Hepatocyte (in vitro differentiated cells): ENCODE data around the gene CUL7. TPM values are rescaled to one million over a fixed set of nuclear protein-coding genes. Genes with fewer than 3 reads are reported as not detected.

Experiments
- DNase-seq: peaks from one replicate; pipeline ENCODE4 v3.0.0-alpha.2; 2016; ENCODE audit warnings: low spot score
- H2AFZ ChIP-seq: fragments of 200-600 bp; sonication (generic); 2 replicates; pipeline ENCODE4 v1.6.0; 2016; ENCODE audit warnings: antibody characterized with exemption, mild to moderate bottlenecking
- H3K27ac ChIP-seq: fragments of 200-600 bp; sonication (generic); 2 replicates; pipeline ENCODE4 v1.5.1; 2016; ENCODE audit warnings: mild to moderate bottlenecking
- H3K27me3 ChIP-seq: fragments of 200-600 bp; sonication (generic); 2 replicates; pipeline ENCODE4 v1.6.1; 2016
- H3K36me3 ChIP-seq: fragments of 200-600 bp; sonication (generic); replicated peaks from 2 replicates; pipeline ENCODE4 v1.5.1; 2016; ENCODE audit warnings: low read depth; ENCODE audit not compliant: insufficient read depth
- H3K4me1 ChIP-seq: fragments of 200-600 bp; sonication (generic); 2 replicates; pipeline ENCODE4 v1.5.1; 2016; ENCODE audit warnings: mild to moderate bottlenecking, moderate library complexity; ENCODE audit not compliant: insufficient read depth
- H3K4me2 ChIP-seq: fragments of 200-600 bp; sonication (generic); 2 replicates; pipeline ENCODE4 v1.6.0; 2016
- H3K4me3 ChIP-seq: fragments of 200-600 bp; sonication (generic); 2 replicates; pipeline ENCODE4 v1.5.1; 2016; ENCODE audit warnings: mild to moderate bottlenecking
- H3K79me2 ChIP-seq: fragments of 200-600 bp; sonication (generic); 2 replicates; pipeline ENCODE4 v1.6.0; 2017; ENCODE audit warnings: mild to moderate bottlenecking
- H3K9me2 ChIP-seq: fragments of 200-600 bp; sonication (generic); replicated peaks from 2 replicates; pipeline ENCODE4 v1.6.0; 2017; ENCODE audit warnings: mild to moderate bottlenecking; ENCODE audit not compliant: insufficient read depth
- H3K9me3 ChIP-seq: fragments of 200-600 bp; sonication (generic); 2 replicates; pipeline ENCODE4 v1.5.1; 2016; ENCODE audit warnings: low read depth, mild to moderate bottlenecking
- H4K20me1 ChIP-seq: fragments of 200-600 bp; sonication (generic); 2 replicates; pipeline ENCODE4 v1.6.0; 2016; ENCODE audit warnings: mild to moderate bottlenecking; ENCODE audit not compliant: insufficient read depth, poor library complexity, severe bottlenecking
- CTCF ChIP-seq: fragments of 200-600 bp; sonication (generic); IDR thresholded peaks from 2 replicates; pipeline ENCODE4 v1.5.1; 2016; ENCODE audit warnings: antibody characterized with exemption, mild to moderate bottlenecking; ENCODE audit not compliant: poor library complexity
- EZH2 ChIP-seq: fragments of 200-600 bp; sonication (generic); IDR thresholded peaks from 2 replicates; pipeline ENCODE4 v1.6.1; 2016; ENCODE audit warnings: antibody characterized with exemption, mild to moderate bottlenecking, borderline replicate concordance
- EZH2phosphoT487 ChIP-seq: fragments of 200-600 bp; sonication (generic); IDR thresholded peaks from one replicate; pipeline ENCODE4 v1.6.1; 2018; ENCODE audit warnings: antibody characterized with exemption, mild to moderate bottlenecking, low read depth, moderate library complexity; ENCODE audit not compliant: unreplicated experiment, severe bottlenecking
- WGBS: methylation state at CpG from one replicate; pipeline ENCODE4 v1.1.6; 2016; ENCODE audit warnings: low lambda C conversion rate; ENCODE audit errors: missing lambda C conversion rate; 5-methylcytosine and 5-hydroxymethylcytosine counted together
- polyA plus RNA-seq: library from polyadenylated mRNA; unstranded; fragments of >200 nt; fragmentation: Nextera tagmentation; extraction: Ambion mirVana; gene quantifications from 2 replicates; pipeline ENCODE4 v1.2.1, GENCODE V29; 2016
- total RNA-seq: library from RNA; depleted of rRNA; stranded (reverse); fragments of >200 nt; gene quantifications from 2 replicates; pipeline ENCODE4 v1.2.3, GENCODE V29; 2014

CUL7 gene
- total and polyA plus RNA-seq, 2 experiments from 2014 or later, result 46.4 to 58.2 TPM

- Histone ChIP-seq H3K27ac (no peak overlapping the region), H3K4me1 (no peaks in the 10 kb centered on the region), H3K27me3 (no peaks in the 10 kb centered on the region), H3K36me3 (no peaks in the 10 kb centered on the region), H3K79me2 (no peaks in the 10 kb centered on the region), H4K20me1 (no peaks in the 10 kb centered on the region), H3K4me2 (no peak overlapping the region), H2AFZ (no peak overlapping the region), H3K9me2 (no peaks in the 10 kb centered on the region), H3K9me3 (no peaks in the 10 kb centered on the region), H3K4me3 (no peak overlapping the region)
- DNase-seq, result no peak
- no peak for TF ChIP-seq EZH2phosphoT487
- TF ChIP-seq CTCF, result no peak
- no peak for TF ChIP-seq EZH2
- WGBS, result 93% methylated on average over 4 of the region's 4 CpGs
Observed at GRCh38 chr6:43032326-43032725, 21.3 kb downstream of the CUL7 start.

- Histone ChIP-seq H3K27ac (no peak overlapping the region), H4K20me1 (no peaks in the 10 kb centered on the region), H3K36me3 (peaks cover 4% of the 10 kb centered on the region), H3K27me3 (no peaks in the 10 kb centered on the region), H3K9me3 (no peaks in the 10 kb centered on the region), H3K4me3 (no peak overlapping the region), H3K4me1 (no peaks in the 10 kb centered on the region), H3K79me2 (peaks cover 12% of the 10 kb centered on the region), H3K4me2 (no peak overlapping the region), H3K9me2 (no peaks in the 10 kb centered on the region), H2AFZ (no peak overlapping the region)
- 92% methylated on average over 9 of the region's 9 CpGs for WGBS
- TF ChIP-seq EZH2 (no peak), EZH2phosphoT487 (no peak), CTCF (no peak)
- no peak for DNase-seq
Observed at GRCh38 chr6:43029120-43029519, 24.5 kb downstream of the CUL7 start.

- H3K9me3 ChIP-seq, result no peaks in the 10 kb centered on the region
- no peaks in the 10 kb centered on the region for H3K9me2 ChIP-seq
- no peak overlapping the region for H3K27ac ChIP-seq
- H3K27me3 ChIP-seq, result no peaks in the 10 kb centered on the region
- H3K36me3 ChIP-seq, result peaks cover 4% of the 10 kb centered on the region
- no peak overlapping the region for H3K4me3 ChIP-seq
- peaks cover 8% of the 10 kb centered on the region for H3K4me1 ChIP-seq
- peaks cover 4% of the 10 kb centered on the region for H4K20me1 ChIP-seq
- H3K4me2 ChIP-seq, result no peak overlapping the region
- no peak overlapping the region for H2AFZ ChIP-seq
- 94% methylated on average over 5 of the region's 5 CpGs for WGBS
- no peak for TF ChIP-seq EZH2phosphoT487
- peaks cover 36% of the 10 kb centered on the region for H3K79me2 ChIP-seq
- no peak for DNase-seq
Observed at GRCh38 chr6:43026365-43026764, 27.3 kb downstream of the CUL7 start.

- whole genome bisulfite sequencing, result 93% methylated on average over 2 of the region's 2 CpGs
- no peaks in the 10 kb centered on the region for H3K9me3 ChIP-seq
- no peak overlapping the region for H2AFZ ChIP-seq
- H3K4me2 ChIP-seq, result no peak overlapping the region
- no peak overlapping the region for H3K4me3 ChIP-seq
- peaks cover 4% of the 10 kb centered on the region for H3K36me3 ChIP-seq
- H3K79me2 ChIP-seq, result peaks cover 36% of the 10 kb centered on the region
- TF ChIP-seq EZH2, result no peak
- no peak for TF ChIP-seq EZH2phosphoT487
- no peak for TF ChIP-seq CTCF
- H3K27me3 ChIP-seq, result no peaks in the 10 kb centered on the region
- H4K20me1 ChIP-seq, result peaks cover 4% of the 10 kb centered on the region
- H3K27ac ChIP-seq, result no peak overlapping the region
- DNase-seq, result no peak
- H3K9me2 ChIP-seq, result no peaks in the 10 kb centered on the region
- peaks cover 15% of the 10 kb centered on the region for H3K4me1 ChIP-seq
Observed at GRCh38 chr6:43024436-43024835, 29.2 kb downstream of the CUL7 start.
